ENCODE data around the gene NADK2. TPM values are rescaled to one million over a fixed set of nuclear protein-coding genes. Genes with fewer than 3 reads are reported as not detected.

NADK2 gene
- total and polyA plus RNA-seq, 9 of the 15 experiments (the other 6 are each of a cell fraction or from before 2014, with no cell fraction given): 10.6 to 41.0 (median 24.0) TPM

GRCh38 chr5:36150676-36151433, 90.9 kb downstream of the NADK2 start (continued):
- TF ChIP-seq SRSF1 (IDR thresholded peaks at IDR 0.05; ENCODE audit: low read depth, low read length) (no peak), POLR2H (tag; IDR thresholded peaks at IDR 0.05; ENCODE audit: low read depth) (no peak), MAX (CRISPR knock-in tag; IDR thresholded peaks at IDR 0.05) (no peak), SNIP1 (IDR thresholded peaks at IDR 0.05; ENCODE audit: low read depth) (no peak), SUPT5H (IDR thresholded peaks at IDR 0.05) (peak; percentile 33), KLF1 (tag; IDR thresholded peaks at IDR 0.05) (no peak), PURB (CRISPR knock-in tag; IDR thresholded peaks at IDR 0.05; ENCODE audit: low read depth) (no peak), MTA2 (IDR thresholded peaks at IDR 0.05; ENCODE audit: low read depth) (no peak), JUN (IDR thresholded peaks at IDR 0.05; ENCODE audit: borderline replicate concordance, low read depth, low read length) (no peak), JUN (CRISPR knock-in tag; IDR thresholded peaks at IDR 0.05; ENCODE audit: borderline replicate concordance) (no peak), ZNF324 (CRISPR knock-in tag; IDR thresholded peaks at IDR 0.05) (no peak), ZNF511 (CRISPR knock-in tag; IDR thresholded peaks at IDR 0.05) (no peak), TAL1 (IDR thresholded peaks at IDR 0.05) (no peak), FOXK1 (CRISPR knock-in tag; IDR thresholded peaks at IDR 0.05; ENCODE audit: borderline replicate concordance) (no peak)
- TF ChIP-seq, protein P1, sequence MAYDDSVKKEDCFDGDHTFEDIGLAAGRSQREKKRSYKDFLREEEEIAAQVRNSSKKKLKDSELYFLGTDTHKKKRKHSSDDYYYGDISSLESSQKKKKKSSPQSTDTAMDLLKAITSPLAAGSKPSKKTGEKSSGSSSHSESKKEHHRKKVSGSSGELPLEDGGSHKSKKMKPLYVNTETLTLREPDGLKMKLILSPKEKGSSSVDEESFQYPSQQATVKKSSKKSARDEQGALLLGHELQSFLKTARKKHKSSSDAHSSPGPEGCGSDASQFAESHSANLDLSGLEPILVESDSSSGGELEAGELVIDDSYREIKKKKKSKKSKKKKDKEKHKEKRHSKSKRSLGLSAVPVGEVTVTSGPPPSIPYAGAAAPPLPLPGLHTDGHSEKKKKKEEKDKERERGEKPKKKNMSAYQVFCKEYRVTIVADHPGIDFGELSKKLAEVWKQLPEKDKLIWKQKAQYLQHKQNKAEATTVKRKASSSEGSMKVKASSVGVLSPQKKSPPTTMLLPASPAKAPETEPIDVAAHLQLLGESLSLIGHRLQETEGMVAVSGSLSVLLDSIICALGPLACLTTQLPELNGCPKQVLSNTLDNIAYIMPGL (CRISPR knock-in tag; IDR thresholded peaks at IDR 0.05): no peak
- TF ChIP-seq, protein P2, sequence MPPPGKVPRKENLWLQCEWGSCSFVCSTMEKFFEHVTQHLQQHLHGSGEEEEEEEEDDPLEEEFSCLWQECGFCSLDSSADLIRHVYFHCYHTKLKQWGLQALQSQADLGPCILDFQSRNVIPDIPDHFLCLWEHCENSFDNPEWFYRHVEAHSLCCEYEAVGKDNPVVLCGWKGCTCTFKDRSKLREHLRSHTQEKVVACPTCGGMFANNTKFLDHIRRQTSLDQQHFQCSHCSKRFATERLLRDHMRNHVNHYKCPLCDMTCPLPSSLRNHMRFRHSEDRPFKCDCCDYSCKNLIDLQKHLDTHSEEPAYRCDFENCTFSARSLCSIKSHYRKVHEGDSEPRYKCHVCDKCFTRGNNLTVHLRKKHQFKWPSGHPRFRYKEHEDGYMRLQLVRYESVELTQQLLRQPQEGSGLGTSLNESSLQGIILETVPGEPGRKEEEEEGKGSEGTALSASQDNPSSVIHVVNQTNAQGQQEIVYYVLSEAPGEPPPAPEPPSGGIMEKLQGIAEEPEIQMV (tag; conservative IDR thresholded peaks at IDR 0.05; ENCODE audit: low read depth): no peak
- TF ChIP-seq, protein P3, sequence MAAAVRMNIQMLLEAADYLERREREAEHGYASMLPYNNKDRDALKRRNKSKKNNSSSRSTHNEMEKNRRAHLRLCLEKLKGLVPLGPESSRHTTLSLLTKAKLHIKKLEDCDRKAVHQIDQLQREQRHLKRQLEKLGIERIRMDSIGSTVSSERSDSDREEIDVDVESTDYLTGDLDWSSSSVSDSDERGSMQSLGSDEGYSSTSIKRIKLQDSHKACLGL (CRISPR knock-in tag; IDR thresholded peaks at IDR 0.05; ENCODE audit: borderline replicate concordance, poor library complexity, severe bottlenecking): peak; percentile 29
- TF ChIP-seq, protein P4, sequence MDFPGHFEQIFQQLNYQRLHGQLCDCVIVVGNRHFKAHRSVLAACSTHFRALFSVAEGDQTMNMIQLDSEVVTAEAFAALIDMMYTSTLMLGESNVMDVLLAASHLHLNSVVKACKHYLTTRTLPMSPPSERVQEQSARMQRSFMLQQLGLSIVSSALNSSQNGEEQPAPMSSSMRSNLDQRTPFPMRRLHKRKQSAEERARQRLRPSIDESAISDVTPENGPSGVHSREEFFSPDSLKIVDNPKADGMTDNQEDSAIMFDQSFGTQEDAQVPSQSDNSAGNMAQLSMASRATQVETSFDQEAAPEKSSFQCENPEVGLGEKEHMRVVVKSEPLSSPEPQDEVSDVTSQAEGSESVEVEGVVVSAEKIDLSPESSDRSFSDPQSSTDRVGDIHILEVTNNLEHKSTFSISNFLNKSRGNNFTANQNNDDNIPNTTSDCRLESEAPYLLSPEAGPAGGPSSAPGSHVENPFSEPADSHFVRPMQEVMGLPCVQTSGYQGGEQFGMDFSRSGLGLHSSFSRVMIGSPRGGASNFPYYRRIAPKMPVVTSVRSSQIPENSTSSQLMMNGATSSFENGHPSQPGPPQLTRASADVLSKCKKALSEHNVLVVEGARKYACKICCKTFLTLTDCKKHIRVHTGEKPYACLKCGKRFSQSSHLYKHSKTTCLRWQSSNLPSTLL (IDR thresholded peaks at IDR 0.05): no peak
- TF ChIP-seq, protein P5, sequence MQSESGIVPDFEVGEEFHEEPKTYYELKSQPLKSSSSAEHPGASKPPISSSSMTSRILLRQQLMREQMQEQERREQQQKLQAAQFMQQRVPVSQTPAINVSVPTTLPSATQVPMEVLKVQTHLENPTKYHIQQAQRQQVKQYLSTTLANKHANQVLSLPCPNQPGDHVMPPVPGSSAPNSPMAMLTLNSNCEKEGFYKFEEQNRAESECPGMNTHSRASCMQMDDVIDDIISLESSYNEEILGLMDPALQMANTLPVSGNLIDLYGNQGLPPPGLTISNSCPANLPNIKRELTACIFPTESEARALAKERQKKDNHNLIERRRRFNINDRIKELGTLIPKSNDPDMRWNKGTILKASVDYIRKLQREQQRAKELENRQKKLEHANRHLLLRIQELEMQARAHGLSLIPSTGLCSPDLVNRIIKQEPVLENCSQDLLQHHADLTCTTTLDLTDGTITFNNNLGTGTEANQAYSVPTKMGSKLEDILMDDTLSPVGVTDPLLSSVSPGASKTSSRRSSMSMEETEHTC (IDR thresholded peaks at IDR 0.05): no peak

Data from K562 (cell line).